H1 (cell line): Measurements from ENCODE around the gene RPS6KB2. TPM values are rescaled to one million over a fixed set of nuclear protein-coding genes. Genes with fewer than 3 reads are reported as not detected.
A peak's percentile ranks its signal among the peaks of the same experiment; 100 is the strongest.

Source experiments
- HDAC6 ChIP-seq: IDR thresholded peaks from one replicate; pipeline ENCODE4 v1.7.1; 2012; ENCODE audit warnings: low read depth, mild to moderate bottlenecking, inconsistent platforms, low read length, moderate library complexity
- polyA plus RNA-seq, 7 experiments: library from polyadenylated mRNA; depleted of rRNA in 3 of 7; stranded (reverse) in 5 of 7; unstranded in 2 of 7; fragments of >200 nt in 5 of 7; fragments of 200-250 nt in 2 of 7; gene quantifications; 1 replicate in 5 of 7; 2 replicates in 1 of 7; 4 replicates in 1 of 7; pipeline versions ENCODE4 v1.2.1 to v1.2.3, GENCODE V29; 2011 to 2013; ENCODE audit warnings: missing spikeins in 2 of 7, mixed read lengths in 2 of 7
- total RNA-seq: library from RNA; stranded (reverse); fragmentation: NEBNext Ultra II Directional; extraction: Animal tissue kit (Norgen Biotek cat#: 25700); gene quantifications from 2 replicates; pipeline ENCODE4 v1.2.1, GENCODE V29; 2021
- TF ChIP-seq, protein P1 (sequence below), 3 experiments: IDR thresholded peaks; 1 replicate in 2 of 3; 2 replicates in 1 of 3; pipeline versions ENCODE4 v1.5.1 to v1.6.1; 2011; ENCODE audit warnings: low read length in 3 of 3, mild to moderate bottlenecking in 3 of 3, inconsistent platforms in 2 of 3, low read depth in 1 of 3, moderate library complexity in 1 of 3; ENCODE audit not compliant: insufficient read depth in 1 of 3; ENCODE audit errors: control extremely low read depth in 1 of 3

RPS6KB2 gene
- total and polyA plus RNA-seq, 2 of the 8 experiments (the other 6 are each of a cell fraction or from before 2014, with no cell fraction given), result 41.0 to 47.1 TPM

DNA sequence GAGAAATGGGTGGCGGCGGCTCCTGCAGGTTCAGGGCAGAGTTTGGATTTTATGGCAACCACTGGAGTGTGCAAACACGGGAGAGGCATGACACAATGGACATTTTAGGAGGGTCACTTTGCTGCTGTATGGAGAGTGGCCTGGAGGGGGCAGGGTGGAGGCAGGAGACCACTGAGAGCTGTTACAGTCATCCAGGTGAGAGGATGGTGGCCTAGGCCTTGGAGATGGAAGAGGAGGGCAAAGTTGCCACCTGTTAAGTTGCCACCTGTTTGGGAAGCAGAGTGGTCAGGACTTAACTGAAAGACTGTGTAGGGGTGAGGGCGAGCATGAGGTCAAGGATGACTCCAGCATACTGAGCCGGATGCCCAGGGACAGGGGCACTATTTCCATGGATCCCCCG is 38.8 kb upstream of the RPS6KB2 start (continued):
- TF ChIP-seq, protein P1, sequence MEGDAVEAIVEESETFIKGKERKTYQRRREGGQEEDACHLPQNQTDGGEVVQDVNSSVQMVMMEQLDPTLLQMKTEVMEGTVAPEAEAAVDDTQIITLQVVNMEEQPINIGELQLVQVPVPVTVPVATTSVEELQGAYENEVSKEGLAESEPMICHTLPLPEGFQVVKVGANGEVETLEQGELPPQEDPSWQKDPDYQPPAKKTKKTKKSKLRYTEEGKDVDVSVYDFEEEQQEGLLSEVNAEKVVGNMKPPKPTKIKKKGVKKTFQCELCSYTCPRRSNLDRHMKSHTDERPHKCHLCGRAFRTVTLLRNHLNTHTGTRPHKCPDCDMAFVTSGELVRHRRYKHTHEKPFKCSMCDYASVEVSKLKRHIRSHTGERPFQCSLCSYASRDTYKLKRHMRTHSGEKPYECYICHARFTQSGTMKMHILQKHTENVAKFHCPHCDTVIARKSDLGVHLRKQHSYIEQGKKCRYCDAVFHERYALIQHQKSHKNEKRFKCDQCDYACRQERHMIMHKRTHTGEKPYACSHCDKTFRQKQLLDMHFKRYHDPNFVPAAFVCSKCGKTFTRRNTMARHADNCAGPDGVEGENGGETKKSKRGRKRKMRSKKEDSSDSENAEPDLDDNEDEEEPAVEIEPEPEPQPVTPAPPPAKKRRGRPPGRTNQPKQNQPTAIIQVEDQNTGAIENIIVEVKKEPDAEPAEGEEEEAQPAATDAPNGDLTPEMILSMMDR (IDR thresholded peaks at IDR 0.05; ENCODE audit: control extremely low read depth in 1 of 3, insufficient read depth in 1 of 3, low read depth in 1 of 3, low read length in 3 of 3), result peak; percentile 81 to 90 (median 84)
- TF ChIP-seq HDAC6, result no peak
